IMR-90 (cell line): Measurements from ENCODE around the gene ZNF350. TPM values are rescaled to one million over a fixed set of nuclear protein-coding genes. Genes with fewer than 3 reads are reported as not detected.

Experiments used
- ATAC-seq: fragments of 200-7000 bp; cut with Tn5 transposase; 2 replicates; pipeline ENCODE4 v1.9.1; 2020; ENCODE audit warnings: low read depth, mild to moderate bottlenecking, moderate library complexity
- BruUV-seq: library from RNA; stranded (reverse); fragments of 400-500 nt; replicated peaks from 2 replicates; lab custom pipeline; 2021; lab: Mats Ljungman, UMichigan
- CTCF ChIA-PET: fragments of 300-600 bp; formaldehyde crosslinking; extraction: SDS; loops from one replicate; lab custom pipeline; 2021; ENCODE audit warnings: antibody characterized with exemption; lab: Yijun Ruan, JAX
- POLR2A ChIA-PET: fragments of 300-600 bp; sonication (Branson Sonifier 250); formaldehyde crosslinking; loops from one replicate; lab custom pipeline; 2022; ENCODE audit warnings: antibody characterized with exemption; ENCODE audit not compliant: unreplicated experiment; lab: Charles Lee
- DNase-seq: peaks from one replicate; pipeline ENCODE4 v3.0.0; 2013
- H2AFZ ChIP-seq: replicated peaks from 2 replicates; pipeline ENCODE3; 2013; ENCODE audit warnings: low read length, mild to moderate bottlenecking; ENCODE audit not compliant: poor library complexity
- H2AK5ac ChIP-seq: 2 replicates; pipeline ENCODE4 v1.6.1; 2013; ENCODE audit warnings: low read depth, low read length, inconsistent platforms
- H2AK9ac ChIP-seq: replicated peaks from 2 replicates; pipeline ENCODE3; 2013; ENCODE audit warnings: mild to moderate bottlenecking, low read depth, low read length, moderate library complexity; ENCODE audit not compliant: poor library complexity
- H2BK120ac ChIP-seq: 2 replicates; pipeline ENCODE4 v1.6.1; 2013; ENCODE audit warnings: low read depth, low read length, inconsistent platforms
- H2BK15ac ChIP-seq: 3 replicates; pipeline ENCODE4 v1.6.1; 2013; ENCODE audit warnings: low read depth, low read length, inconsistent platforms
- H2BK20ac ChIP-seq: 2 replicates; pipeline ENCODE4 v1.6.1; 2013; ENCODE audit warnings: low read depth, mild to moderate bottlenecking, inconsistent platforms, low read length, moderate library complexity
- H2BK5ac ChIP-seq: 2 replicates; pipeline ENCODE4 v1.6.1; 2013; ENCODE audit warnings: mild to moderate bottlenecking, low read depth, low read length, inconsistent platforms; ENCODE audit not compliant: poor library complexity, severe bottlenecking
- H3K14ac ChIP-seq: replicated peaks from 2 replicates; pipeline ENCODE4 v1.6.1; 2013; ENCODE audit warnings: low read depth, low read length, inconsistent platforms
- H3K18ac ChIP-seq: 2 replicates; pipeline ENCODE4 v1.6.1; 2013; ENCODE audit warnings: low read depth, low read length, control low read depth
- H3K23ac ChIP-seq: 2 replicates; pipeline ENCODE4 v1.6.1; 2013; ENCODE audit warnings: low read depth, low read length, inconsistent platforms
- H3K27ac ChIP-seq: 2 replicates; pipeline ENCODE4 v1.5.1; 2013; ENCODE audit warnings: mild to moderate bottlenecking, control low read depth, low read length; ENCODE audit not compliant: insufficient read depth
- H3K27me3 ChIP-seq: 2 replicates; pipeline ENCODE4 v1.6.1; 2013; ENCODE audit warnings: low read length; ENCODE audit not compliant: control insufficient read depth, insufficient read depth
- H3K36me3 ChIP-seq: 2 replicates; pipeline ENCODE4 v1.6.1; 2013; ENCODE audit warnings: low read length, mixed read lengths; ENCODE audit not compliant: control insufficient read depth, insufficient read depth
- H3K4ac ChIP-seq: 2 replicates; pipeline ENCODE4 v1.6.1; 2013; ENCODE audit warnings: low read depth, low read length, inconsistent platforms
- H3K4me1 ChIP-seq: 2 replicates; pipeline ENCODE4 v1.6.1; 2013; ENCODE audit warnings: low read length, mixed read lengths; ENCODE audit not compliant: control insufficient read depth, insufficient read depth
- H3K4me2 ChIP-seq: 2 replicates; pipeline ENCODE4 v1.6.1; 2013; ENCODE audit warnings: low read depth, mild to moderate bottlenecking, control low read depth, low read length, moderate library complexity
- H3K4me3 ChIP-seq: 2 replicates; pipeline ENCODE4 v1.5.1; 2013; ENCODE audit warnings: low read depth, mild to moderate bottlenecking, control low read depth, low read length, moderate library complexity; ENCODE audit not compliant: insufficient read depth
- H3K56ac ChIP-seq: 2 replicates; pipeline ENCODE4 v1.6.1; 2013; ENCODE audit warnings: low read length, inconsistent platforms; ENCODE audit not compliant: insufficient read depth; ENCODE audit errors: extremely low read depth
- H3K79me1 ChIP-seq, 2 experiments: 2 replicates each; pipeline ENCODE4 v1.6.1; 2013; ENCODE audit warnings: low read length in 2 of 2, inconsistent platforms in 1 of 2, low read depth in 1 of 2
- H3K9ac ChIP-seq: 2 replicates; pipeline ENCODE4 v1.6.1; 2013; ENCODE audit warnings: low read depth, low read length, control low read depth
- H3K9me1 ChIP-seq: 2 replicates; pipeline ENCODE4 v1.6.1; 2013; ENCODE audit warnings: low read length, inconsistent platforms; ENCODE audit not compliant: insufficient read depth
- H3K9me3 ChIP-seq: 2 replicates; pipeline ENCODE4 v1.6.1; 2013; ENCODE audit warnings: low read length; ENCODE audit not compliant: control insufficient read depth, insufficient read depth
- H4K20me1 ChIP-seq: 2 replicates; pipeline ENCODE4 v1.6.1; 2013; ENCODE audit warnings: low read length, inconsistent platforms; ENCODE audit not compliant: insufficient read depth
- H4K5ac ChIP-seq: 2 replicates; pipeline ENCODE4 v1.6.1; 2013; ENCODE audit warnings: mild to moderate bottlenecking, low read depth, low read length, control low read depth
- H4K8ac ChIP-seq, 2 experiments: 2 replicates each; pipeline ENCODE4 v1.6.1; 2013; ENCODE audit warnings: low read depth in 2 of 2, low read length in 2 of 2, control low read depth in 1 of 2, inconsistent platforms in 1 of 2
- H4K91ac ChIP-seq: 2 replicates; pipeline ENCODE4 v1.6.1; 2013; ENCODE audit warnings: low read depth, low read length, inconsistent platforms; ENCODE audit not compliant: insufficient read depth
- BHLHE40 ChIP-seq: fragments of 150-350 bp; IDR thresholded peaks from 2 replicates; pipeline ENCODE4 v1.6.1; 2016; ENCODE audit warnings: mild to moderate bottlenecking, low read depth, low read length
- CEBPB ChIP-seq: IDR thresholded peaks from 2 replicates; pipeline ENCODE4 v1.6.1; 2012; ENCODE audit warnings: low read depth, low read length, improper control_type of control experiment
- CHD1 ChIP-seq: IDR thresholded peaks from 2 replicates; pipeline ENCODE4 v1.6.1; 2012; ENCODE audit warnings: low read depth, low read length, improper control_type of control experiment
- CTCF ChIP-seq: conservative IDR thresholded peaks from 2 replicates; pipeline ENCODE4 v1.5.1; 2012; ENCODE audit warnings: mild to moderate bottlenecking, low read depth, low read length, improper control_type of control experiment
- MAFK ChIP-seq: IDR thresholded peaks from 2 replicates; pipeline ENCODE4 v1.6.1; 2012; ENCODE audit warnings: low read depth, low read length, improper control_type of control experiment
- MAZ ChIP-seq: IDR thresholded peaks from 2 replicates; pipeline ENCODE4 v1.6.1; 2012; ENCODE audit warnings: low read depth, mild to moderate bottlenecking, low read length, improper control_type of control experiment, moderate library complexity, borderline replicate concordance
- MXI1 ChIP-seq: IDR thresholded peaks from 2 replicates; pipeline ENCODE4 v1.6.1; 2012; ENCODE audit warnings: low read depth, mild to moderate bottlenecking, low read length, moderate library complexity, borderline replicate concordance
- POLR2A ChIP-seq: IDR thresholded peaks from 2 replicates; pipeline ENCODE4 v1.6.1; 2012; ENCODE audit warnings: mild to moderate bottlenecking, low read depth, low read length
- RAD21 ChIP-seq: IDR thresholded peaks from 2 replicates; pipeline ENCODE4 v1.6.1; 2012; ENCODE audit warnings: low read length, improper control_type of control experiment
- RCOR1 ChIP-seq: IDR thresholded peaks from 2 replicates; pipeline ENCODE4 v1.6.1; 2012; ENCODE audit warnings: mild to moderate bottlenecking, low read length, improper control_type of control experiment; ENCODE audit not compliant: insufficient replicate concordance
- RFX5 ChIP-seq: IDR thresholded peaks from 2 replicates; pipeline ENCODE4 v1.8.0; 2012; ENCODE audit warnings: low read depth, mild to moderate bottlenecking, low read length, moderate library complexity
- SMC3 ChIP-seq: fragments of 150-350 bp; IDR thresholded peaks from 2 replicates; pipeline ENCODE4 v1.6.1; 2016; ENCODE audit warnings: low read depth, mild to moderate bottlenecking, antibody characterized with exemption, low read length, moderate library complexity
- WGBS, 2 experiments: methylation state at CpG; one replicate each; pipeline versions ENCODE4 v1.1.5 to v1.1.7; 2013; ENCODE audit warnings: missing lambda C conversion rate in 2 of 2; ENCODE audit not compliant: insufficient read length in 1 of 2; ENCODE audit errors: extremely low coverage in 2 of 2; 5-methylcytosine and 5-hydroxymethylcytosine counted together
- dilution Hi-C: fragments of 300-500 bp; cut with HindIII; formaldehyde crosslinking; loops from one replicate; pipeline ENCODE4 v1.14.3; 2018; ENCODE audit warnings: low sequenced_read_pairs; ENCODE audit not compliant: unreplicated experiment
- in situ Hi-C: fragments of 300-500 bp; cut with MboI; formaldehyde crosslinking; loops from 3 replicates; pipeline ENCODE4 v1.14.3; 2019; ENCODE audit warnings: low sequenced_read_pairs, inconsistent platforms, mixed read lengths
- intact Hi-C: fragments of 100-400 bp; cut with micrococcal nuclease; formaldehyde crosslinking; loops from 2 replicates; pipeline ENCODE4 v1.10.0; 2022
- polyA plus RNA-seq, 3 experiments: library from polyadenylated mRNA; depleted of rRNA; stranded (reverse); fragments of >200 nt; gene quantifications; 2 replicates each; pipeline ENCODE4 v1.2.3, GENCODE V29; 2012; ENCODE audit warnings: low replicate concordance in 1 of 3
- total RNA-seq: library from RNA; depleted of rRNA; stranded (reverse); fragments of >200 nt; gene quantifications from 2 replicates; pipeline ENCODE4 v1.2.3, GENCODE V29; 2012
- TF ChIP-seq, protein P1 (sequence below): fragments of 150-350 bp; IDR thresholded peaks from 2 replicates; pipeline ENCODE4 v1.6.1; 2017; ENCODE audit warnings: mild to moderate bottlenecking, antibody characterized with exemption, low read length, low read depth
- TF ChIP-seq, protein P2 (sequence below): fragments of 150-350 bp; IDR thresholded peaks from 2 replicates; pipeline ENCODE4 v1.6.1; 2016; ENCODE audit warnings: low read depth, mild to moderate bottlenecking, low read length, moderate library complexity, borderline replicate concordance

Gene ZNF350
- total and polyA plus RNA-seq, 2 of the 4 experiments (the other 2 are of a cell fraction): 4.7 to 14.0 TPM

DNA sequence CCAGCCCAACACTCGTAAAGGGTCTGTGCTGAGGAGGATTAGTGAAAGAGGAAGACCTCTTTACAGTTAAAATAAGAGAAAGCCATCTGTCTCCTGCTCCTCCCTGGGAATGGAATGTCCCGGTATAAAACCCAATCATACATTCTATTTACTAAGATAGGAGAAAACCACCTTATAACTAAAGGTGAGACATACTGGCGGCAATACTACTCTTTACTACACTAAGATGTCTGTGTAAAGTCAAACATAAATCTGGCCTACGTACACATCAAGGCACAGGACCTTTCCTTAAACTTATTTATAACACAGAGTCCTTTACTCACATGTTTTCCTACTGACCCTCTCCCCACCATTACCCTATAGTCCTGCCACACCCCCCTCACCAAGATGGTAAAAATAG lies 3.3 kb downstream of the ZNF350 start:
- WGBS, 2 experiments: no CpG with 5 or more reads among the region's 4 CpGs
- Histone ChIP-seq H2BK20ac (no peak overlapping the region), H2AK5ac (no peak overlapping the region), H3K79me1 (peaks cover 20 to 21% of the 10 kb centered on the region in 2 experiments), H3K23ac (no peak overlapping the region), H4K91ac (no peak overlapping the region), H4K8ac (no peak overlapping the region), H4K5ac (no peak overlapping the region), H3K56ac (no peak overlapping the region), H3K9me3 (peaks cover 22% of the 10 kb centered on the region), H2AK9ac (no peak overlapping the region), H3K4me2 (no peak overlapping the region), H2AFZ (no peak overlapping the region), H3K4me1 (no peaks in the 10 kb centered on the region), H3K27me3 (no peaks in the 10 kb centered on the region), H3K14ac (no peak overlapping the region), H2BK120ac (no peak overlapping the region), H3K27ac (no peak overlapping the region), H2BK15ac (no peak overlapping the region), H3K4ac (no peak overlapping the region), H2BK5ac (no peak overlapping the region), H3K4me3 (no peak overlapping the region), H3K9ac (no peak overlapping the region), H3K9me1 (no peaks in the 10 kb centered on the region), H3K36me3 (peaks cover 13% of the 10 kb centered on the region), H4K20me1 (no peaks in the 10 kb centered on the region), H3K18ac (no peak overlapping the region)
- no peak for DNase-seq
- no TSS peak for BruUV-seq
- dilution Hi-C loops (no loop called here), in situ Hi-C loops (no loop called here), intact Hi-C loops (no loop called here)
- ChIA-PET POLR2A (no interaction called here), CTCF (no interaction called here)
- ATAC-seq: no peak
- no peak for TF ChIP-seq MXI1
- TF ChIP-seq SMC3: no peak
- TF ChIP-seq RFX5: no peak
- TF ChIP-seq BHLHE40: no peak
- no peak for TF ChIP-seq CHD1
- no peak for TF ChIP-seq MAZ
- no peak for TF ChIP-seq RCOR1
- no peak for TF ChIP-seq CTCF
- TF ChIP-seq RAD21: no peak
- TF ChIP-seq, protein P1, sequence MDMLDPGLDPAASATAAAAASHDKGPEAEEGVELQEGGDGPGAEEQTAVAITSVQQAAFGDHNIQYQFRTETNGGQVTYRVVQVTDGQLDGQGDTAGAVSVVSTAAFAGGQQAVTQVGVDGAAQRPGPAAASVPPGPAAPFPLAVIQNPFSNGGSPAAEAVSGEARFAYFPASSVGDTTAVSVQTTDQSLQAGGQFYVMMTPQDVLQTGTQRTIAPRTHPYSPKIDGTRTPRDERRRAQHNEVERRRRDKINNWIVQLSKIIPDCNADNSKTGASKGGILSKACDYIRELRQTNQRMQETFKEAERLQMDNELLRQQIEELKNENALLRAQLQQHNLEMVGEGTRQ: no peak
- TF ChIP-seq, protein P2, sequence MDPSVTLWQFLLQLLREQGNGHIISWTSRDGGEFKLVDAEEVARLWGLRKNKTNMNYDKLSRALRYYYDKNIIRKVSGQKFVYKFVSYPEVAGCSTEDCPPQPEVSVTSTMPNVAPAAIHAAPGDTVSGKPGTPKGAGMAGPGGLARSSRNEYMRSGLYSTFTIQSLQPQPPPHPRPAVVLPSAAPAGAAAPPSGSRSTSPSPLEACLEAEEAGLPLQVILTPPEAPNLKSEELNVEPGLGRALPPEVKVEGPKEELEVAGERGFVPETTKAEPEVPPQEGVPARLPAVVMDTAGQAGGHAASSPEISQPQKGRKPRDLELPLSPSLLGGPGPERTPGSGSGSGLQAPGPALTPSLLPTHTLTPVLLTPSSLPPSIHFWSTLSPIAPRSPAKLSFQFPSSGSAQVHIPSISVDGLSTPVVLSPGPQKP: no peak
- TF ChIP-seq MAFK: no peak
- no peak for TF ChIP-seq CEBPB
- no peak for TF ChIP-seq POLR2A
